IMR-90 (cell line): ENCODE results near the gene PITPNM1. TPM values are rescaled to one million over a fixed set of nuclear protein-coding genes. Genes with fewer than 3 reads are reported as not detected.
A peak's percentile ranks its signal among the peaks of the same experiment; 100 is the strongest.

Experiments
- ATAC-seq: fragments of 200-7000 bp; cut with Tn5 transposase; 2 replicates; pipeline ENCODE4 v1.9.1; 2020; ENCODE audit warnings: low read depth, mild to moderate bottlenecking, moderate library complexity
- BruUV-seq: library from RNA; stranded (reverse); fragments of 400-500 nt; replicated peaks from 2 replicates; lab custom pipeline; 2021; lab: Mats Ljungman, UMichigan
- CTCF ChIA-PET: fragments of 300-600 bp; formaldehyde crosslinking; extraction: SDS; loops from one replicate; lab custom pipeline; 2021; ENCODE audit warnings: antibody characterized with exemption; lab: Yijun Ruan, JAX
- POLR2A ChIA-PET: fragments of 300-600 bp; sonication (Branson Sonifier 250); formaldehyde crosslinking; loops from one replicate; lab custom pipeline; 2022; ENCODE audit warnings: antibody characterized with exemption; ENCODE audit not compliant: unreplicated experiment; lab: Charles Lee
- DNase-seq: peaks from one replicate; pipeline ENCODE4 v3.0.0; 2013
- H2AFZ ChIP-seq: replicated peaks from 2 replicates; pipeline ENCODE3; 2013; ENCODE audit warnings: low read length, mild to moderate bottlenecking; ENCODE audit not compliant: poor library complexity
- H2AK5ac ChIP-seq: 2 replicates; pipeline ENCODE4 v1.6.1; 2013; ENCODE audit warnings: low read depth, low read length, inconsistent platforms
- H2AK9ac ChIP-seq: replicated peaks from 2 replicates; pipeline ENCODE3; 2013; ENCODE audit warnings: mild to moderate bottlenecking, low read depth, low read length, moderate library complexity; ENCODE audit not compliant: poor library complexity
- H2BK120ac ChIP-seq: 2 replicates; pipeline ENCODE4 v1.6.1; 2013; ENCODE audit warnings: low read depth, low read length, inconsistent platforms
- H2BK15ac ChIP-seq: 3 replicates; pipeline ENCODE4 v1.6.1; 2013; ENCODE audit warnings: low read depth, low read length, inconsistent platforms
- H2BK20ac ChIP-seq: 2 replicates; pipeline ENCODE4 v1.6.1; 2013; ENCODE audit warnings: low read depth, mild to moderate bottlenecking, inconsistent platforms, low read length, moderate library complexity
- H2BK5ac ChIP-seq: 2 replicates; pipeline ENCODE4 v1.6.1; 2013; ENCODE audit warnings: mild to moderate bottlenecking, low read depth, low read length, inconsistent platforms; ENCODE audit not compliant: poor library complexity, severe bottlenecking
- H3K14ac ChIP-seq: replicated peaks from 2 replicates; pipeline ENCODE4 v1.6.1; 2013; ENCODE audit warnings: low read depth, low read length, inconsistent platforms
- H3K18ac ChIP-seq: 2 replicates; pipeline ENCODE4 v1.6.1; 2013; ENCODE audit warnings: low read depth, low read length, control low read depth
- H3K23ac ChIP-seq: 2 replicates; pipeline ENCODE4 v1.6.1; 2013; ENCODE audit warnings: low read depth, low read length, inconsistent platforms
- H3K27ac ChIP-seq: 2 replicates; pipeline ENCODE4 v1.5.1; 2013; ENCODE audit warnings: mild to moderate bottlenecking, control low read depth, low read length; ENCODE audit not compliant: insufficient read depth
- H3K27me3 ChIP-seq: 2 replicates; pipeline ENCODE4 v1.6.1; 2013; ENCODE audit warnings: low read length; ENCODE audit not compliant: control insufficient read depth, insufficient read depth
- H3K36me3 ChIP-seq: 2 replicates; pipeline ENCODE4 v1.6.1; 2013; ENCODE audit warnings: low read length, mixed read lengths; ENCODE audit not compliant: control insufficient read depth, insufficient read depth
- H3K4ac ChIP-seq: 2 replicates; pipeline ENCODE4 v1.6.1; 2013; ENCODE audit warnings: low read depth, low read length, inconsistent platforms
- H3K4me1 ChIP-seq: 2 replicates; pipeline ENCODE4 v1.6.1; 2013; ENCODE audit warnings: low read length, mixed read lengths; ENCODE audit not compliant: control insufficient read depth, insufficient read depth
- H3K4me2 ChIP-seq: 2 replicates; pipeline ENCODE4 v1.6.1; 2013; ENCODE audit warnings: low read depth, mild to moderate bottlenecking, control low read depth, low read length, moderate library complexity
- H3K4me3 ChIP-seq: 2 replicates; pipeline ENCODE4 v1.5.1; 2013; ENCODE audit warnings: low read depth, mild to moderate bottlenecking, control low read depth, low read length, moderate library complexity; ENCODE audit not compliant: insufficient read depth
- H3K56ac ChIP-seq: 2 replicates; pipeline ENCODE4 v1.6.1; 2013; ENCODE audit warnings: low read length, inconsistent platforms; ENCODE audit not compliant: insufficient read depth; ENCODE audit errors: extremely low read depth
- H3K79me1 ChIP-seq, 2 experiments: 2 replicates each; pipeline ENCODE4 v1.6.1; 2013; ENCODE audit warnings: low read length in 2 of 2, inconsistent platforms in 1 of 2, low read depth in 1 of 2
- H3K9ac ChIP-seq: 2 replicates; pipeline ENCODE4 v1.6.1; 2013; ENCODE audit warnings: low read depth, low read length, control low read depth
- H3K9me1 ChIP-seq: 2 replicates; pipeline ENCODE4 v1.6.1; 2013; ENCODE audit warnings: low read length, inconsistent platforms; ENCODE audit not compliant: insufficient read depth
- H3K9me3 ChIP-seq: 2 replicates; pipeline ENCODE4 v1.6.1; 2013; ENCODE audit warnings: low read length; ENCODE audit not compliant: control insufficient read depth, insufficient read depth
- H4K20me1 ChIP-seq: 2 replicates; pipeline ENCODE4 v1.6.1; 2013; ENCODE audit warnings: low read length, inconsistent platforms; ENCODE audit not compliant: insufficient read depth
- H4K5ac ChIP-seq: 2 replicates; pipeline ENCODE4 v1.6.1; 2013; ENCODE audit warnings: mild to moderate bottlenecking, low read depth, low read length, control low read depth
- H4K8ac ChIP-seq, 2 experiments: 2 replicates each; pipeline ENCODE4 v1.6.1; 2013; ENCODE audit warnings: low read depth in 2 of 2, low read length in 2 of 2, control low read depth in 1 of 2, inconsistent platforms in 1 of 2
- H4K91ac ChIP-seq: 2 replicates; pipeline ENCODE4 v1.6.1; 2013; ENCODE audit warnings: low read depth, low read length, inconsistent platforms; ENCODE audit not compliant: insufficient read depth
- CHD1 ChIP-seq: IDR thresholded peaks from 2 replicates; pipeline ENCODE4 v1.6.1; 2012; ENCODE audit warnings: low read depth, low read length, improper control_type of control experiment
- WGBS, 2 experiments: methylation state at CpG; one replicate each; pipeline versions ENCODE4 v1.1.5 to v1.1.7; 2013; ENCODE audit warnings: missing lambda C conversion rate in 2 of 2; ENCODE audit not compliant: insufficient read length in 1 of 2; ENCODE audit errors: extremely low coverage in 2 of 2; 5-methylcytosine and 5-hydroxymethylcytosine counted together
- dilution Hi-C: fragments of 300-500 bp; cut with HindIII; formaldehyde crosslinking; loops from one replicate; pipeline ENCODE4 v1.14.3; 2018; ENCODE audit warnings: low sequenced_read_pairs; ENCODE audit not compliant: unreplicated experiment
- in situ Hi-C: fragments of 300-500 bp; cut with MboI; formaldehyde crosslinking; loops from 3 replicates; pipeline ENCODE4 v1.14.3; 2019; ENCODE audit warnings: low sequenced_read_pairs, inconsistent platforms, mixed read lengths
- intact Hi-C: fragments of 100-400 bp; cut with micrococcal nuclease; formaldehyde crosslinking; loops from 2 replicates; pipeline ENCODE4 v1.10.0; 2022
- polyA plus RNA-seq, 3 experiments: library from polyadenylated mRNA; depleted of rRNA; stranded (reverse); fragments of >200 nt; gene quantifications; 2 replicates each; pipeline ENCODE4 v1.2.3, GENCODE V29; 2012; ENCODE audit warnings: low replicate concordance in 1 of 3
- total RNA-seq: library from RNA; depleted of rRNA; stranded (reverse); fragments of >200 nt; gene quantifications from 2 replicates; pipeline ENCODE4 v1.2.3, GENCODE V29; 2012

The PITPNM1 gene
- total and polyA plus RNA-seq, 2 of the 4 experiments (the other 2 are of a cell fraction), result 5.0 to 15.4 TPM

DNA sequence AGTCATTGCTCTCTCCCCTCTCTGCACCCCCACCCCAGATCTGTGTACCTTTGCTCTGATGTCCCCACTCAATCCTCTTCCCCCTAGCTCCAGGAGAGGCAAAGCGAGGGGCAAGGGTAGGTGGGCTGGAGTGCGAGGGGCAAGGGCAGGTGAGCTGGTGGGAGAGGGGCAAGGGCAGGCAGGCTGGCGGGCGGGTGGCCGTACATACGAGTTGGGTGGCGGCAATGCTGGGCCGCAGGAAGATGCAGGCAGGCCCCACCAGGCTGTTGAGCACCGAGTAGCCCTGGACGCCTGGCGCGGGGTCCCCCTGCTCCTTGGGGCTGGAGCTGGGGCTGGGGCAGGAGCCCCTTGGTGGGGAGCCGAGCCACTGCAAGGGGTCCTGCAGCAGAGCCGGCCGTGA lies 17.2 kb upstream of the PITPNM1 start:
- in situ Hi-C loops (no loop called here), intact Hi-C loops (no loop called here), dilution Hi-C loops (no loop called here)
- H3K4me1 ChIP-seq, result no peaks in the 10 kb centered on the region
- DNase-seq, result no peak
- ChIA-PET CTCF (no interaction called here), POLR2A (no interaction called here)
- H2BK20ac ChIP-seq, result no peak overlapping the region
- no peak overlapping the region for H4K5ac ChIP-seq
- no peak overlapping the region for H2AFZ ChIP-seq
- no peak overlapping the region for H3K4me3 ChIP-seq
- ATAC-seq, result no peak
- H2BK15ac ChIP-seq, result no peak overlapping the region
- no peak overlapping the region for H3K14ac ChIP-seq
- no peak overlapping the region for H3K18ac ChIP-seq
- no peaks in the 10 kb centered on the region for H3K9me1 ChIP-seq
- no peak overlapping the region for H2AK5ac ChIP-seq
- no peak overlapping the region for H2BK120ac ChIP-seq
- no peak overlapping the region for H3K4me2 ChIP-seq
- WGBS, 2 experiments, result 91% methylated on average over 10 of the region's 15 CpGs; no CpG with 5 or more reads in 1 of the 2 experiments
- H3K79me1 ChIP-seq, result no peaks in the 10 kb centered on the region
- H2AK9ac ChIP-seq, result peak overlapping the region; percentile 33
- no TSS peak for BruUV-seq
- TF ChIP-seq CHD1, result no peak
- H4K91ac ChIP-seq, result no peak overlapping the region
- H3K27me3 ChIP-seq, result peaks cover 26% of the 10 kb centered on the region
- H3K9me3 ChIP-seq, result no peaks in the 10 kb centered on the region
- no peak overlapping the region for H2BK5ac ChIP-seq
- no peak overlapping the region for H3K9ac ChIP-seq
- no peak overlapping the region for H3K27ac ChIP-seq
- no peak overlapping the region for H4K8ac ChIP-seq
- no peak overlapping the region for H3K56ac ChIP-seq
- no peaks in the 10 kb centered on the region for H3K36me3 ChIP-seq
- H4K20me1 ChIP-seq, result no peaks in the 10 kb centered on the region
- no peak overlapping the region for H3K23ac ChIP-seq
- H3K4ac ChIP-seq, result no peak overlapping the region
